GM12878 (cell line): Measurements from ENCODE around the gene TGFB1I1. TPM values are rescaled to one million over a fixed set of nuclear protein-coding genes. Genes with fewer than 3 reads are reported as not detected.

Experiments
- ATAC-seq: fragments of 200-7000 bp; cut with Tn5 transposase; 3 replicates; pipeline ENCODE4 v1.9.1; 2020; ENCODE audit warnings: mild to moderate bottlenecking, moderate library complexity
- BruUV-seq: library from RNA; stranded (reverse); fragments of 400-500 nt; replicated peaks from 2 replicates; lab custom pipeline; 2021; lab: Mats Ljungman, UMichigan
- CTCF ChIA-PET: fragments of 300-600 bp; sonication (Branson Sonifier 250); formaldehyde crosslinking; extraction: SDS; loops from one replicate; lab custom pipeline; 2021; ENCODE audit warnings: inconsistent platforms; lab: Yijun Ruan, JAX
- POLR2A ChIA-PET: fragments of 350-600 bp; formaldehyde crosslinking; extraction: SDS; loops from one replicate; lab custom pipeline; 2021; ENCODE audit warnings: inconsistent platforms; lab: Charles Lee
- RAD21 ChIA-PET: fragments of 300-600 bp; sonication (Branson Sonifier 250); formaldehyde crosslinking; loops from one replicate; lab custom pipeline; 2023; ENCODE audit warnings: antibody characterized with exemption; ENCODE audit not compliant: unreplicated experiment; lab: Charles Lee
- SMC1A ChIA-PET: fragments of 300-600 bp; sonication (Branson Sonifier 250); formaldehyde crosslinking; loops from one replicate; lab custom pipeline; 2023; ENCODE audit not compliant: unreplicated experiment, uncharacterized antibody; lab: Charles Lee
- DNase-seq: peaks from one replicate; pipeline ENCODE4 v3.0.0-alpha.2; 2011; ENCODE audit warnings: low read depth, low spot score
- FAIRE-seq: peaks from 3 replicates; lab custom pipeline; 2011; peaks lifted over from hg19 to GRCh38; lab: Jason Lieb, UNC
- H2AFZ ChIP-seq: 2 replicates; pipeline ENCODE4 v1.6.0; 2011; ENCODE audit warnings: low read depth, low read length, control low read depth; ENCODE audit not compliant: control insufficient read depth
- H3K27ac ChIP-seq: 2 replicates; pipeline ENCODE4 v1.5.1; 2011; ENCODE audit warnings: control low read depth; ENCODE audit not compliant: control insufficient read depth, insufficient read depth
- H3K27me3 ChIP-seq, 2 experiments: replicated peaks in 1 of 2; 2 replicates each; pipeline versions ENCODE4 v1.6.0 to v1.6.1; 2011; ENCODE audit warnings: low read length in 1 of 2; ENCODE audit not compliant: control insufficient read depth in 2 of 2, insufficient read depth in 2 of 2
- H3K36me3 ChIP-seq, 2 experiments: 2 replicates each; pipeline ENCODE4 v1.5.1; 2011; ENCODE audit warnings: low read length in 1 of 2; ENCODE audit not compliant: control insufficient read depth in 2 of 2, insufficient read depth in 2 of 2
- H3K4me1 ChIP-seq: 2 replicates; pipeline ENCODE4 v1.6.1; 2011; ENCODE audit warnings: mild to moderate bottlenecking, low read length, moderate library complexity, mixed read lengths; ENCODE audit not compliant: control insufficient read depth, insufficient read depth
- H3K4me2 ChIP-seq: 2 replicates; pipeline ENCODE4 v1.6.0; 2011; ENCODE audit warnings: control low read depth; ENCODE audit not compliant: control insufficient read depth, insufficient read depth
- H3K4me3 ChIP-seq: fragments of 200-600 bp; sonication (generic); 2 replicates; pipeline ENCODE4 v1.5.1; 2016
- H3K79me2 ChIP-seq: 2 replicates; pipeline ENCODE4 v1.6.0; 2011; ENCODE audit warnings: low read length; ENCODE audit not compliant: control insufficient read depth, insufficient read depth
- H3K9ac ChIP-seq: 2 replicates; pipeline ENCODE4 v1.8.0; 2011; ENCODE audit warnings: low read length, control low read depth, mixed read lengths; ENCODE audit not compliant: control insufficient read depth, insufficient read depth
- H3K9me3 ChIP-seq: replicated peaks from 3 replicates; pipeline ENCODE4 v1.5.1; 2011; ENCODE audit warnings: mild to moderate bottlenecking, low read length; ENCODE audit not compliant: control insufficient read depth, insufficient read depth
- H4K20me1 ChIP-seq: 2 replicates; pipeline ENCODE4 v1.6.0; 2011; ENCODE audit not compliant: control insufficient read depth, insufficient read depth
- BHLHE40 ChIP-seq, 2 experiments: fragments of 450-650 bp in 1 of 2; IDR thresholded peaks; 2 replicates each; pipeline ENCODE4 v1.6.1; 2011 to 2017; ENCODE audit warnings: low read depth in 2 of 2, borderline replicate concordance in 1 of 2, improper control_type of control experiment in 1 of 2, low read length in 1 of 2, mild to moderate bottlenecking in 1 of 2
- BRCA1 ChIP-seq: IDR thresholded peaks from 2 replicates; pipeline ENCODE4 v1.6.1; 2011; ENCODE audit warnings: low read depth, low read length, improper control_type of control experiment
- CBFB ChIP-seq: IDR thresholded peaks from 2 replicates; pipeline ENCODE4 v1.6.1; 2016; ENCODE audit warnings: antibody characterized with exemption, low read depth
- CHD4 ChIP-seq: fragments of 200-600 bp; sonication (generic); IDR thresholded peaks from 2 replicates; pipeline ENCODE4 v1.6.1; 2016; ENCODE audit warnings: mild to moderate bottlenecking
- CREB1 ChIP-seq: IDR thresholded peaks from 2 replicates; pipeline ENCODE4 v1.6.1; 2012; ENCODE audit warnings: low read depth, mild to moderate bottlenecking, inconsistent platforms
- HDAC2 ChIP-seq: fragments of 200-600 bp; sonication (generic); IDR thresholded peaks from 2 replicates; pipeline ENCODE4 v1.6.1; 2017
- MTA3 ChIP-seq: IDR thresholded peaks from 2 replicates; pipeline ENCODE4 v1.6.1; 2012; ENCODE audit warnings: low read length, inconsistent platforms, borderline replicate concordance
- NR2F1 ChIP-seq: fragments of 450-650 bp; conservative IDR thresholded peaks from 2 replicates; pipeline ENCODE4 v1.6.1; 2017; ENCODE audit warnings: mild to moderate bottlenecking
- PAX8 ChIP-seq: fragments of 450-650 bp; IDR thresholded peaks from 2 replicates; pipeline ENCODE4 v1.6.1; 2017; ENCODE audit warnings: mild to moderate bottlenecking, moderate library complexity
- POLR2A ChIP-seq: IDR thresholded peaks from 2 replicates; pipeline ENCODE4 v1.6.1; 2011; ENCODE audit warnings: low read depth, mild to moderate bottlenecking, low read length
- RAD51 ChIP-seq: fragments of 450-650 bp; IDR thresholded peaks from 2 replicates; pipeline ENCODE4 v1.6.1; 2016; ENCODE audit warnings: moderate library complexity, mild to moderate bottlenecking, inconsistent platforms
- SIN3A ChIP-seq: IDR thresholded peaks from 2 replicates; pipeline ENCODE4 v1.6.1; 2012; ENCODE audit warnings: low read depth, low read length, improper control_type of control experiment
- SKIL ChIP-seq: fragments of 450-650 bp; IDR thresholded peaks from 2 replicates; pipeline ENCODE4 v1.6.1; 2017; ENCODE audit warnings: mild to moderate bottlenecking, low read depth, inconsistent platforms; ENCODE audit not compliant: poor library complexity, severe bottlenecking
- SREBF1 ChIP-seq: IDR thresholded peaks from 2 replicates; pipeline ENCODE4 v1.6.1; 2012; ENCODE audit warnings: mild to moderate bottlenecking, low read length
- TCF3 ChIP-seq: IDR thresholded peaks from 2 replicates; pipeline ENCODE4 v1.6.1; 2012; ENCODE audit warnings: low read depth, mild to moderate bottlenecking, low read length, borderline replicate concordance; ENCODE audit not compliant: insufficient read depth
- ZNF207 ChIP-seq: fragments of 450-650 bp; IDR thresholded peaks from 2 replicates; pipeline ENCODE4 v1.6.1; 2014; ENCODE audit warnings: antibody characterized with exemption, mild to moderate bottlenecking, borderline replicate concordance
- ZNF592 ChIP-seq: fragments of 450-650 bp; IDR thresholded peaks from 2 replicates; pipeline ENCODE4 v1.6.1; 2017; ENCODE audit warnings: mild to moderate bottlenecking, moderate library complexity
- ZZZ3 ChIP-seq: IDR thresholded peaks from 2 replicates; pipeline ENCODE4 v1.6.1; 2011; ENCODE audit warnings: low read depth; ENCODE audit not compliant: control insufficient read depth, insufficient read length
- WGBS: methylation state at CpG from one replicate; pipeline ENCODE4 v1.1.6; 2016; ENCODE audit warnings: low lambda C conversion rate; ENCODE audit not compliant: insufficient replicate concordance, insufficient coverage; ENCODE audit errors: missing lambda C conversion rate; 5-methylcytosine and 5-hydroxymethylcytosine counted together
- in situ Hi-C: fragments of 300-500 bp; cut with MboI; formaldehyde crosslinking; loops from 9 replicates; pipeline ENCODE4 v1.14.3; 2018; ENCODE audit warnings: mixed read lengths
- intact Hi-C: fragments of 100-400 bp; cut with micrococcal nuclease; formaldehyde crosslinking; loops from one replicate; pipeline ENCODE4 v1.14.2; 2022; ENCODE audit not compliant: unreplicated experiment
- polyA plus RNA-seq, 11 experiments: library from polyadenylated mRNA; depleted of rRNA in 4 of 11; unstranded in 6 of 11; stranded (reverse) in 5 of 11; fragments of >200 nt; fragmentation: Nextera tagmentation in 4 of 11; fragmentation: Illumina TruSeq in 1 of 11; extraction: Ambion mirVana in 4 of 11; extraction: Trizol in 1 of 11; gene quantifications; 1 replicate in 1 of 11; 2 replicates in 10 of 11; pipeline versions ENCODE4 v1.2.1 to v1.2.3, GENCODE V29; 2011 to 2016; ENCODE audit warnings: inconsistent platforms in 2 of 11, missing spikeins in 2 of 11, low read depth in 1 of 11
- total RNA-seq, 4 experiments: library from RNA; depleted of rRNA in 3 of 4; stranded (reverse); fragments of >200 nt in 3 of 4; fragmentation: Illumina TruSeq in 1 of 4; extraction: Trizol in 1 of 4; gene quantifications; 2 replicates each; pipeline versions ENCODE4 v1.2.1 to v1.2.3, GENCODE V29; 2013 to 2021

Gene TGFB1I1
- total and polyA plus RNA-seq, 10 of the 15 experiments (the other 5 are each of a cell fraction or from before 2014, with no cell fraction given): 0.13 to 2.3 (median 0.41) TPM; not detected in 2

GRCh38 chr16:31458073-31458843 is 13.7 kb upstream of the TGFB1I1 start:
- Histone ChIP-seq H3K9me3 (no peaks in the 10 kb centered on the region), H3K4me3 (peak overlapping the region; percentile 87), H3K27me3 (no peaks in the 10 kb centered on the region), H3K36me3 (peaks cover 0 to 11% of the 10 kb centered on the region in 2 experiments; a peak in 2 of 4 replicates), H3K79me2 (peaks cover 46% of the 10 kb centered on the region), H4K20me1 (peaks cover 7% of the 10 kb centered on the region; the same call in 1 of the 2 replicates), H3K27ac (peak overlapping the region; percentile 100), H2AFZ (peak overlapping the region; percentile 98), H3K9ac (peak overlapping the region; percentile 96), H3K4me2 (peak overlapping the region; percentile 97), H3K4me1 (peaks cover 16% of the 10 kb centered on the region)
- peak; percentile 56 for FAIRE-seq
- CTCF ChIA-PET: interaction anchor here (0.6 to 7.0 kb wide), 13 partner anchors 14 to 419 kb away, joined by 3 to 71 read pairs (median 4); partner anchors contain the start of genes RUSF1, ZNF267 and ZNF843
- POLR2A ChIA-PET: interaction anchor here (0.5 to 4.0 kb wide), 10 partner anchors 38 to 575 kb away, joined by 3 to 20 read pairs (median 5); partner anchors contain the start of genes FUS, ITGAX, ZNF267 and ZNF646
- intact Hi-C loops (loop anchor here (2.0 to 5.0 kb wide), 2 partner anchors 49 to 243 kb away; partner anchors contain the start of gene RUSF1), in situ Hi-C loops (loop anchor here (5.0 kb wide), 2 partner anchors 239 to 409 kb away; no protein-coding TSS in a partner anchor)
- SMC1A ChIA-PET: interaction anchor here (0.6 to 4.1 kb wide), 12 partner anchors 15 to 504 kb away, joined by 3 to 26 read pairs (median 4); partner anchors contain the start of gene ZNF843
- BruUV-seq: no TSS peak
- RAD21 ChIA-PET: interaction anchor here (0.5 to 4.0 kb wide), 11 partner anchors 14 to 415 kb away, joined by 3 to 21 read pairs (median 4); partner anchors contain the start of genes ITGAX, ZNF267 and ZNF843
- peak; percentile 38 for ATAC-seq
- DNase-seq: no peak
- WGBS: under 1% methylated on average over 42 of the region's 42 CpGs
- TF ChIP-seq HDAC2 (no peak), ZZZ3 (no peak), ZNF592 (no peak), PAX8 (no peak), ZNF207 (no peak), BHLHE40 (IDR thresholded peaks at IDR 0.05; ENCODE audit: borderline replicate concordance in 1 of 2, low read depth in 2 of 2, low read length in 1 of 2) (peak in 1 of 2 experiments; percentile 49; a peak in 2 of 4 replicates), MTA3 (no peak), SIN3A (peak; percentile 23; the same call in 1 of the 2 replicates), CREB1 (no peak; the same call in 1 of the 2 replicates), POLR2A (peak; percentile 85), SKIL (no peak), CBFB (0 out of 2 replicates have a peak, but pooled peaks have one; percentile 35), SREBF1 (no peak), RAD51 (no peak), NR2F1 (no peak), TCF3 (no peak), BRCA1 (no peak), CHD4 (no peak)
